ENCODE results near the gene THAP4.

GRCh38 chr2:241540401-241540770, 96.6 kb downstream of the THAP4 start:
- TF ChIP-seq CTCF (IDR thresholded peaks at IDR 0.05) = no peak
- TF ChIP-seq POLR2AphosphoS5 (IDR thresholded peaks at IDR 0.05) = no peak
- no peak for TF ChIP-seq POLR2A (IDR thresholded peaks at IDR 0.05)

Data from breast epithelium (tissue), 3 donors.